ENCODE results near the gene ODAD4. TPM values are rescaled to one million over a fixed set of nuclear protein-coding genes. Genes with fewer than 3 reads are reported as not detected.

The ODAD4 gene
- polyA plus RNA-seq, 3 donors: 0.04 to 0.28 (median 0.23) TPM

DNA sequence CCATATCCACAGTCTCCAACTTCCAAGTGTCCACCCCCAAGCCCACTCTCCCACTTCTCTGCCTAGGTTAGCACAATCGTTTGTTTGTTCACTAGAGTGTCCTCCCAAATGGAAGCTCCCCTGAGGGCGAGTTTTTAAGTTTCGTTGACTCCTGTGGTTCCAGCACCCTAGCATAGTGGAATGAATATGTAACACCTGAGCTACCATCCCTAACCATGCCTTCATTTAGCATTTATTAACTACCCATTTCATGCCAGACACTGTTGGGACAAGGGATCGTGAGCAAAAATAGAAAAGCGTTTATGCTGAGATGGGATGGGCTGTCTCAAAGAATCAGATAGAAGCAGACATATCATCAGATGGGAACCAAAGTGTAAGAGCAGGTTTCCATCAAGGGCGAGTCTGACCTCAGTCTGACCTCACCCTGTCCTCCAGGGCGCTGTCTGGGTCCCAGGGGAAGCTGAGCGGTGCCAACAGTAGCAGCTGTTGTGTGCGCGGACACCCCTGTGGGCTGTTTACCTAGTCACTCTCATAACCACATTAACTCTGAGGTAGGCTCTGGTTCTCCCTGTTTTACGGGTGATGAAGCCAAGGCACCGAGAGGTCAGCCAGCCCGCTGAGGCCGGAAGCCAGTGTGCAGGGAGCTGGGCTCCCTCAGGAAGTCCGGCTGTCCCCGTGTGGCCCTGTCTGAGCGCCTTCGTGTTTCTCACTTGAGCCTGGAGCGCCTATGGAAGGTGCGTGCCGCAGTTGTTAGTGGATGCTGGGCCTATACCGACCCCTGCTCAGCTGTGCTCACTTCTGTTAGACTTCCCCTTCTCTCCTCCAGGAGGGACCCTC, 42.4 kb downstream of the ODAD4 start:
- Histone ChIP-seq H3K4me1 (ENCODE audit: control insufficient read depth in 1 of 2, insufficient read depth in 2 of 2, low read length in 2 of 2) (peaks cover 2 to 18% of the 10 kb centered on the region in 2 donors), H3K36me3 (replicated peaks in 1 of 2; ENCODE audit: control insufficient read depth in 1 of 2, insufficient read depth in 2 of 2, low read length in 2 of 2) (peaks cover 70 to 87% of the 10 kb centered on the region in 2 donors), H3K4me3 (replicated peaks in 1 of 3; ENCODE audit: low read depth in 2 of 3, low read length in 3 of 3) (no peak overlapping the region), H3K27ac (ENCODE audit: low read depth in 1 of 2, low read length in 2 of 2) (peak overlapping the region in 1 of 2 donors; percentile 16), H3K79me2 (ENCODE audit: insufficient read depth, low read length) (peaks cover 66% of the 10 kb centered on the region), H3K4me2 (replicated peaks; ENCODE audit: extremely low read depth, low read length, poor library complexity, severe bottlenecking) (no peak overlapping the region), H2AFZ (ENCODE audit: insufficient read depth, low read depth, low read length, poor library complexity, severe bottlenecking) (no peak overlapping the region), H3K27me3 (ENCODE audit: control insufficient read depth in 2 of 2, insufficient read depth in 2 of 2, low read length in 2 of 2) (no peaks in the 10 kb centered on the region), H3K9ac (ENCODE audit: insufficient read depth, low read length, poor library complexity, severe bottlenecking) (no peak overlapping the region), H3K9me3 (replicated peaks in 1 of 2; ENCODE audit: control insufficient read depth in 1 of 2, insufficient read depth in 1 of 2, low read length in 2 of 2) (no peaks in the 10 kb centered on the region), H4K20me1 (ENCODE audit: insufficient read depth, low read length) (peaks cover 100% of the 10 kb centered on the region)
- WGBS (ENCODE audit: insufficient coverage): 94% methylated on average over 15 of the region's 22 CpGs
- TF ChIP-seq, protein P1, sequence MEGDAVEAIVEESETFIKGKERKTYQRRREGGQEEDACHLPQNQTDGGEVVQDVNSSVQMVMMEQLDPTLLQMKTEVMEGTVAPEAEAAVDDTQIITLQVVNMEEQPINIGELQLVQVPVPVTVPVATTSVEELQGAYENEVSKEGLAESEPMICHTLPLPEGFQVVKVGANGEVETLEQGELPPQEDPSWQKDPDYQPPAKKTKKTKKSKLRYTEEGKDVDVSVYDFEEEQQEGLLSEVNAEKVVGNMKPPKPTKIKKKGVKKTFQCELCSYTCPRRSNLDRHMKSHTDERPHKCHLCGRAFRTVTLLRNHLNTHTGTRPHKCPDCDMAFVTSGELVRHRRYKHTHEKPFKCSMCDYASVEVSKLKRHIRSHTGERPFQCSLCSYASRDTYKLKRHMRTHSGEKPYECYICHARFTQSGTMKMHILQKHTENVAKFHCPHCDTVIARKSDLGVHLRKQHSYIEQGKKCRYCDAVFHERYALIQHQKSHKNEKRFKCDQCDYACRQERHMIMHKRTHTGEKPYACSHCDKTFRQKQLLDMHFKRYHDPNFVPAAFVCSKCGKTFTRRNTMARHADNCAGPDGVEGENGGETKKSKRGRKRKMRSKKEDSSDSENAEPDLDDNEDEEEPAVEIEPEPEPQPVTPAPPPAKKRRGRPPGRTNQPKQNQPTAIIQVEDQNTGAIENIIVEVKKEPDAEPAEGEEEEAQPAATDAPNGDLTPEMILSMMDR (IDR thresholded peaks at IDR 0.05): no peak
- intact Hi-C loops (cut with micrococcal nuclease): loop anchor here in 1 of 2 donors (5.0 kb wide), 1 partner anchor 35 kb away; no protein-coding TSS in a partner anchor
- H3K27ac Mint-ChIP-seq: peak overlapping the region in 5 of 7 donors; percentile 37 to 77 (median 53)
- no peaks in the 10 kb centered on the region for H3K27me3 Mint-ChIP-seq (ENCODE audit: low read depth in 3 of 3)
- no peak for DNase-seq
- no peaks in the 10 kb centered on the region for H3K9me3 Mint-ChIP-seq
- H3K36me3 Mint-ChIP-seq: peaks cover 55 to 82% of the 10 kb centered on the region in 2 donors
- H3K4me1 Mint-ChIP-seq: peaks cover 25% of the 10 kb centered on the region
- H3K4me3 Mint-ChIP-seq: no peak overlapping the region

DNA sequence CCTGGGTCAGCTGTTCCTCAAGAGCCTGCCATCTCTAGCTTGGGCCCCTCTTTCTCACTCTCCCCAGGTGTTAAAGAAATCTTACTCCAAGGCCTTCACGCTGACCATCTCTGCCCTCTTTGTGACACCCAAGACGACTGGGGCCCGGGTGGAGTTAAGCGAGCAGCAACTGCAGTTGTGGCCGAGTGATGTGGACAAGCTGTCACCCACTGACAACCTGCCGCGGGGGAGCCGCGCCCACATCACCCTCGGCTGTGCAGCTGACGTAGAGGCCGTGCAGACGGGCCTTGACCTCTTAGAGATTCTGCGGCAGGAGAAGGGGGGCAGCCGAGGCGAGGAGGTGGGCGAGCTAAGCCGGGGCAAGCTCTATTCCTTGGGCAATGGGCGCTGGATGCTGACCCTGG, 43.0 kb downstream of the ODAD4 start:
- intact Hi-C loops (cut with micrococcal nuclease): loop anchor here in 1 of 2 donors (5.0 kb wide), 1 partner anchor 36 kb away; no protein-coding TSS in a partner anchor
- no peak for DNase-seq
- Histone ChIP-seq H3K4me3 (replicated peaks in 1 of 3; ENCODE audit: low read depth in 2 of 3, low read length in 3 of 3) (no peak overlapping the region), H3K36me3 (replicated peaks in 1 of 2; ENCODE audit: control insufficient read depth in 1 of 2, insufficient read depth in 2 of 2, low read length in 2 of 2) (peaks cover 75 to 88% of the 10 kb centered on the region in 2 donors), H3K9ac (ENCODE audit: insufficient read depth, low read length, poor library complexity, severe bottlenecking) (no peak overlapping the region), H3K79me2 (ENCODE audit: insufficient read depth, low read length) (peaks cover 59% of the 10 kb centered on the region), H2AFZ (ENCODE audit: insufficient read depth, low read depth, low read length, poor library complexity, severe bottlenecking) (no peak overlapping the region), H3K27ac (ENCODE audit: low read depth in 1 of 2, low read length in 2 of 2) (no peak overlapping the region), H4K20me1 (ENCODE audit: insufficient read depth, low read length) (peaks cover 100% of the 10 kb centered on the region), H3K4me2 (replicated peaks; ENCODE audit: extremely low read depth, low read length, poor library complexity, severe bottlenecking) (no peak overlapping the region), H3K9me3 (replicated peaks in 1 of 2; ENCODE audit: control insufficient read depth in 1 of 2, insufficient read depth in 1 of 2, low read length in 2 of 2) (no peaks in the 10 kb centered on the region), H3K27me3 (ENCODE audit: control insufficient read depth in 2 of 2, insufficient read depth in 2 of 2, low read length in 2 of 2) (no peaks in the 10 kb centered on the region), H3K4me1 (ENCODE audit: control insufficient read depth in 1 of 2, insufficient read depth in 2 of 2, low read length in 2 of 2) (peaks cover 0 to 11% of the 10 kb centered on the region in 2 donors)
- no peak overlapping the region for H3K4me3 Mint-ChIP-seq
- TF ChIP-seq, protein P1 (IDR thresholded peaks at IDR 0.05): no peak
- H3K36me3 Mint-ChIP-seq: peaks cover 57 to 82% of the 10 kb centered on the region in 2 donors
- WGBS (ENCODE audit: insufficient coverage): 91% methylated on average over 17 of the region's 19 CpGs
- peak overlapping the region in 4 of 7 donors; percentile 6 to 77 (median 46) for H3K27ac Mint-ChIP-seq
- no peaks in the 10 kb centered on the region for H3K9me3 Mint-ChIP-seq
- no peaks in the 10 kb centered on the region for H3K27me3 Mint-ChIP-seq (ENCODE audit: low read depth in 3 of 3)
- peaks cover 19% of the 10 kb centered on the region for H3K4me1 Mint-ChIP-seq

Measured in CD14-positive monocyte (primary cell).